B cell (primary cell): ENCODE data around the gene TRIM40. TPM values are rescaled to one million over a fixed set of nuclear protein-coding genes. Genes with fewer than 3 reads are reported as not detected.
"Not testable (repeated sequence)": the region's sequence is repeated elsewhere in the genome, so short reads cannot be mapped to it uniquely, and the experiment has no call there.

Source experiments
- ATAC-seq: fragments of 200-7000 bp; cut with Tn5 transposase; one replicate; pipeline ENCODE4 v1.10.0; 2021; ENCODE audit warnings: low read depth, mild to moderate bottlenecking, moderate number of reproducible peaks, moderate library complexity
- CTCF ChIA-PET: fragments of 350-600 bp; sonication (Branson Sonifier 250); formaldehyde crosslinking; loops from one replicate; lab custom pipeline; 2021; ENCODE audit warnings: antibody characterized with exemption, inconsistent platforms; lab: Charles Lee
- POLR2A ChIA-PET: fragments of 350-600 bp; sonication (Branson Sonifier 250); formaldehyde crosslinking; loops from one replicate; lab custom pipeline; 2021; ENCODE audit warnings: antibody characterized with exemption; lab: Charles Lee
- DNase-seq: peaks from one replicate; pipeline ENCODE4 v3.0.0; 2013
- H2AFZ ChIP-seq: 2 replicates; pipeline ENCODE4 v1.6.1; 2012; ENCODE audit warnings: mild to moderate bottlenecking, low read depth, low read length; ENCODE audit not compliant: insufficient read depth, poor library complexity, severe bottlenecking
- H3K27ac ChIP-seq, 2 donors: 1 replicate in 1 of 2; 2 replicates in 1 of 2; pipeline ENCODE4 v1.5.1; 2012 to 2013; ENCODE audit warnings: low read length in 2 of 2, mild to moderate bottlenecking in 2 of 2, moderate library complexity in 1 of 2
- H3K27me3 ChIP-seq, 4 experiments: fragments of 200-600 bp in 1 of 4; sonication (generic) in 1 of 4; replicated peaks in 1 of 4; 1 replicate in 2 of 4; 2 replicates in 2 of 4; pipeline versions ENCODE4 v1.6.1 to v1.7.0; 2013 to 2016; ENCODE audit warnings: low read length in 3 of 4, mild to moderate bottlenecking in 2 of 4, mixed read lengths in 1 of 4, moderate library complexity in 1 of 4; ENCODE audit not compliant: insufficient read depth in 4 of 4, control insufficient read depth in 3 of 4; ENCODE audit errors: control extremely low read depth in 1 of 4
- H3K36me3 ChIP-seq, 2 experiments: replicated peaks in 1 of 2; 1 replicate in 1 of 2; 2 replicates in 1 of 2; pipeline versions ENCODE4 v1.6.1 to v1.7.1; 2013; ENCODE audit warnings: low read length in 1 of 2; ENCODE audit not compliant: insufficient read depth in 2 of 2, control insufficient read depth in 1 of 2; ENCODE audit errors: control extremely low read depth in 1 of 2, extremely low read depth in 1 of 2
- H3K4me1 ChIP-seq, 2 donors: fragments of 200-600 bp in 1 of 2; sonication (generic) in 1 of 2; 1 replicate in 1 of 2; 2 replicates in 1 of 2; pipeline versions ENCODE4 v1.5.1 to v1.6.1; 2013 to 2017; ENCODE audit warnings: low read length in 2 of 2; ENCODE audit not compliant: control insufficient read depth in 2 of 2, insufficient read depth in 2 of 2
- H3K4me2 ChIP-seq: replicated peaks from 2 replicates; pipeline ENCODE3; 2012; ENCODE audit warnings: mild to moderate bottlenecking, low read depth, low read length; ENCODE audit not compliant: poor library complexity, severe bottlenecking
- H3K4me3 ChIP-seq, 5 experiments: fragments of 200-600 bp in 1 of 5; sonication (generic) in 1 of 5; 1 replicate in 3 of 5; 2 replicates in 2 of 5; pipeline versions ENCODE4 v1.5.1 to v1.7.0; 2011 to 2016; ENCODE audit warnings: low read length in 4 of 5, mild to moderate bottlenecking in 4 of 5, low read depth in 2 of 5, control low read depth in 1 of 5, moderate library complexity in 1 of 5; ENCODE audit not compliant: insufficient read depth in 1 of 5; ENCODE audit errors: control extremely low read depth in 1 of 5, extremely low read depth in 1 of 5
- H3K79me2 ChIP-seq: fragments of 200-600 bp; sonication (generic); one replicate; pipeline ENCODE4 v1.6.0; 2016; ENCODE audit warnings: low read length; ENCODE audit not compliant: control insufficient read depth, insufficient read depth
- H3K9ac ChIP-seq: fragments of 200-600 bp; sonication (generic); 2 replicates; pipeline ENCODE4 v1.6.1; 2017; ENCODE audit warnings: mild to moderate bottlenecking, low read length, moderate library complexity
- H3K9me3 ChIP-seq, 3 donors: one replicate each; pipeline versions ENCODE4 v1.6.1 to v1.7.1; 2013; ENCODE audit warnings: low read length in 2 of 3; ENCODE audit not compliant: control insufficient read depth in 2 of 3, insufficient read depth in 1 of 3; ENCODE audit errors: control extremely low read depth in 1 of 3
- H4K20me1 ChIP-seq: 2 replicates; pipeline ENCODE4 v1.6.0; 2012; ENCODE audit warnings: mild to moderate bottlenecking, low read length; ENCODE audit not compliant: insufficient read depth, control insufficient read depth, poor library complexity, severe bottlenecking
- H3K27ac Mint-ChIP-seq: one replicate; pipeline ENCODE4 v1.8.0; 2021; ENCODE audit warnings: mixed read lengths
- H3K27me3 Mint-ChIP-seq: one replicate; pipeline ENCODE4 v1.8.0; 2021; ENCODE audit warnings: mixed read lengths
- H3K4me1 Mint-ChIP-seq: one replicate; pipeline ENCODE4 v1.8.0; 2021; ENCODE audit warnings: mixed read lengths
- H3K4me3 Mint-ChIP-seq: one replicate; pipeline ENCODE4 v1.8.0; 2021; ENCODE audit warnings: mixed read lengths
- H3K9me3 Mint-ChIP-seq: one replicate; pipeline ENCODE4 v1.8.0; 2022; ENCODE audit warnings: mixed read lengths; ENCODE audit not compliant: insufficient read depth
- CTCF ChIP-seq: fragments of 200-600 bp; IDR thresholded peaks from one replicate; pipeline ENCODE4 v1.8.0; 2022; ENCODE audit warnings: antibody characterized with exemption, mild to moderate bottlenecking
- WGBS: methylation state at CpG from one replicate; pipeline ENCODE4 v1.1.5; 2013; ENCODE audit warnings: missing lambda C conversion rate; ENCODE audit not compliant: insufficient coverage; 5-methylcytosine and 5-hydroxymethylcytosine counted together
- intact Hi-C: fragments of 100-400 bp; cut with micrococcal nuclease; formaldehyde crosslinking; loops from one replicate; pipeline ENCODE4 v1.10.0; 2022
- polyA plus RNA-seq: library from polyadenylated mRNA; depleted of rRNA; stranded (reverse); fragments of >200 nt; gene quantifications from 2 replicates; pipeline ENCODE4 v1.2.3, GENCODE V29; 2012
- total RNA-seq, 2 donors: library from RNA; stranded (reverse); fragments of 120-200 nt in 1 of 2; gene quantifications; 1 replicate in 1 of 2; 2 replicates in 1 of 2; pipeline versions ENCODE4 v1.2.3 to v1.2.4, GENCODE V29; 2013 to 2022

Gene TRIM40
- total and polyA plus RNA-seq, 2 donors (not counting 1 experiment from before 2014, with no cell fraction given), result not detected

- 96% methylated on average over 4 of the region's 4 CpGs for WGBS
- no peak for ATAC-seq
- Mint-ChIP-seq H3K27ac (no peak overlapping the region), H3K27me3 (peaks cover 48% of the 10 kb centered on the region), H3K9me3 (no peaks in the 10 kb centered on the region), H3K4me1 (no peaks in the 10 kb centered on the region), H3K4me3 (no peak overlapping the region)
- ChIA-PET POLR2A (no interaction called here), CTCF (no interaction called here)
- no peaks in the 10 kb centered on the region for H3K36me3 ChIP-seq
- intact Hi-C loops, result no loop called here
- H3K4me1 ChIP-seq, result no peaks in the 10 kb centered on the region
- H3K4me2 ChIP-seq, result no peak overlapping the region
- H3K9ac ChIP-seq, result no peak overlapping the region
- H3K79me2 ChIP-seq, result no peaks in the 10 kb centered on the region
- H4K20me1 ChIP-seq, result no peaks in the 10 kb centered on the region
- peaks cover 0 to 30% (median 9%) of the 10 kb centered on the region in 4 experiments for H3K27me3 ChIP-seq
- no peak for DNase-seq
- H3K9me3 ChIP-seq, result peaks cover 0 to 3% (median 0%) of the 10 kb centered on the region in 3 donors
- no peak overlapping the region for H2AFZ ChIP-seq
- no peak overlapping the region for H3K27ac ChIP-seq
- H3K4me3 ChIP-seq, result no peak overlapping the region
- TF ChIP-seq CTCF, result no peak
These were observed 28.8 kb downstream of the TRIM40 start for GRCh38 chr6:30164714-30165113.

GRCh38 chr6:30165238-30165637 is 29.3 kb downstream of the TRIM40 start:
- H3K9ac ChIP-seq, ATAC-seq, H3K4me3 ChIP-seq, H3K36me3 ChIP-seq, H4K20me1 ChIP-seq, CTCF ChIA-PET, H3K4me1 ChIP-seq, H3K4me3 Mint-ChIP-seq, H3K9me3 Mint-ChIP-seq, H3K4me1 Mint-ChIP-seq, H3K27ac ChIP-seq, H3K79me2 ChIP-seq, H2AFZ ChIP-seq, intact Hi-C loops, H3K9me3 ChIP-seq, H3K4me2 ChIP-seq, H3K27ac Mint-ChIP-seq, DNase-seq, POLR2A ChIA-PET: not testable (repeated sequence)
- peaks cover 48% of the 10 kb centered on the region for H3K27me3 Mint-ChIP-seq
- WGBS, result no CpG with 5 or more reads among the region's 1 CpG
- H3K27me3 ChIP-seq, result peaks cover 0 to 31% (median 10%) of the 10 kb centered on the region in 4 experiments
